HG02981 (cell line): ENCODE results near the gene TMEM114.

Source experiments
- ATAC-seq: cut with Tn5 transposase; IDR thresholded peaks from one replicate; pipeline ENCODE4 v1.9.1; 2021; ENCODE audit warnings: mild to moderate bottlenecking, moderate library complexity; ENCODE audit not compliant: unreplicated experiment

TMEM114 gene

GRCh38 chr16:8611886-8612600 lies 21.7 kb upstream of the TMEM114 start:
- ATAC-seq: no peak

- ATAC-seq: no peak
These were observed 20.8 kb upstream of the TMEM114 start for GRCh38 chr16:8611122-8611521.

GRCh38 chr16:8607214-8607613 lies 16.9 kb upstream of the TMEM114 start:
- no peak for ATAC-seq

DNA sequence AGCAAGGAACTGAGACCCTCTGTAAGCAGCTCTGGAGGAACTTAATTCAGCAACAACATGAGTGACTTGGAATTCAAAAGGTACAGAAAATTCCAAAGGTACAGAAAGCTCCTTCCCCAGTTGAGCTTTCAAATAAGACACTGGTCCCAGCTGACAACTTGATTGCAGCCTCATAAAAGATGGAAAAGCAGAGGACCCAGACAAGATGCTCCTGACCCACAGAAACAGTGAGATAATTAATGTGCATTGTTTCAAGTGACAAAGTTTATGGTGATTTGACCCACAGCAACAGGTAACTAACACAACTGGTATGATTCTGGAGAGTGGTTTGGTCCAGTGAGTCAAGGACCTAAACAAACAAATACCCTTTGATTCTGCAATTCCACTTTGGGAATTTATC lies 15.2 kb upstream of the TMEM114 start:
- no peak for ATAC-seq

DNA sequence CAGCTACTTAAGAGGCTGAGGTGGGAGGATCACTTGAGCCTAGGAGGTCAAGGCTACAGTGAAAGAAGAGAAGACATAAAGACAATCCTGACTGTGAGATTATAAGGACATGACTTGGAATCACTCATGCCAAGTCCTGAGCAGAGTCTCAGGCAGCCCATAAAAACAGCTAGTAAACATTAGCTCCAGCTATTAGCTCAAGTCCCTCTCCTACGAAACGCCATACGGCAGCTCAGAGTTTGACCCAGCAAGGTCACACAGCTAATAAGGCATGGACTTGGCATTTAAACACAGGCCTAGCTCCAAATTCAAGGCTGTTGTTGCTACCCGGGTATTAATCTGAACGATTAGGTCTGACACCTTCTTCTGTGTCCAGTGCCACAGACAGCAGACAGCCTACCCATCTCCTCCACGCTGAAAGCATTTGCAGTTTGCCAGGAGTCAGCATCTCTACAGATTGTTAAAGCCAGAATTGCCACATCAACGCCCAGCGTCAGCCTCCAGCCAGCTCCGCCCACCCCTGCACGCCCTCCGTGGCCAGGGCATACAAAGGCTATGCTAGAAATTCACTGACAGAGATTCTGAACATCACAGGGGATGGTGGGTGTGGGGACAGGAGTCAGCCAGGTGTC lies 9.9 kb upstream of the TMEM114 start:
- ATAC-seq: no peak

- no peak for ATAC-seq
These were observed 6.3 kb upstream of the TMEM114 start for GRCh38 chr16:8596581-8596980.

DNA sequence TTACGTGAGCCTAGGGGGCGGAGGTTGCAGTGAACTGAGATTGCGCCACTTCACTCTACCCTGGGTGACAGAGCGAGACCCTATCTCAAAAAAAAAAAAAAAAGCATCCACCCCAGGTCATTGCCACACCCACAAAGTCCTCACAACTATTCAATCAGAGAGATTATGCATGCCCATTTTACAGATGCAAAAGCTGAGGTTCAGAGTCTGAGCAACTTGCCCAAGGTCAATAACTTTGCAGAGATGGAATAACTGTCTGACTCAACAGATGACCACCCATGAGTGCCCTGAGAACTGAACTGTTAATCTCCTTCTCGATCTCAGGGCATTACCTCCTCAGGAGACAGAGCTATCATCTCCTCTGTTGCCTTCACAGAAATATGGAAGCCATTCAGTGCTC lies 5.5 kb upstream of the TMEM114 start:
- no peak for ATAC-seq

DNA sequence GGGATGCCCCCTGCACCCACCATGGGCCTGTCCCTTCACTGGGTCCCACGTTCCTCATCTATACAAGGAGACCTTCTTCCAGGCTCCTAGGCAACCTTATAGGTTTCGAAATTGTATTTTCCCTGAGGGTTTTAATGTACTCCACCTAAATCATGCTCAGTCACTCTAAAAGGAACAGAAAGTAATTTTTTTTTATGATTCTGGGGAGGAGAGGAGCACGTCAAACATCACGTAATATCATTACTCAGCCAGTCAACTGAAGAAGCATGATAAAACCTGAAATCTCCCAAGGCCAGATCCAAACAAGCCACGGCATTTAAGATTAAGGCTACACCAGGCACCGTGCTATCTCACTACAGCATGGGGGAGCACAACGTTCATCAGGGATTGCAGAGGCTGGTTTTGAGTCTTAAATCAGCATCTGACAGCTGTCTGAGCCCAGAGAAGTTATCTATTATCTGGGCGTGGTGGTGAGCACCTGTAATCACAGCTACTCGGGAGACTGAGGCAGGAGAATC lies 3.9 kb upstream of the TMEM114 start:
- ATAC-seq: no peak

- no peak for ATAC-seq
These were observed 1.1 kb upstream of the TMEM114 start for GRCh38 chr16:8591451-8591850.

DNA sequence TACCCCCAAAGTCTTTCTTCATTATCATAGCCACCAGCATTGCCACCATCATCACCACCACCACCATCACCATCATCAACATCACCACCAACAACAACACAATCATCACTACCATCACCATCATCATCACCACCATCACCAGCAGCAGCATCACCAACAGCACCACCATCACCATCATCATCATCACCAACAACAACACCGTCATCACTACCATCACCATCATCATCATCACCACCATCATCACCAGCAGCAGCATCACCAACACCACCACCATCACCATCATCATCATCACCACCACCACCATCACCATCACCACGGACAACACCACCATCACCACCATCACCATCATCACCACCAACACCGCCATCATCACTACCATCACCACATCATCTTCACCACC lies 500 bp upstream of the TMEM114 start:
- no peak for ATAC-seq

GRCh38 chr16:8589057-8589899 lies 1.0 kb downstream of the TMEM114 start:
- ATAC-seq: no peak

- no peak for ATAC-seq
These were observed 1.6 kb downstream of the TMEM114 start for GRCh38 chr16:8588682-8589056.

GRCh38 chr16:8587065-8587464 lies 3.2 kb downstream of the TMEM114 start:
- no peak for ATAC-seq

GRCh38 chr16:8585857-8586256 lies 4.5 kb downstream of the TMEM114 start:
- ATAC-seq: no peak

- no peak for ATAC-seq
These were observed 5.3 kb downstream of the TMEM114 start for GRCh38 chr16:8585041-8585440.

- ATAC-seq: no peak
These were observed 6.6 kb downstream of the TMEM114 start for GRCh38 chr16:8583732-8584131.

DNA sequence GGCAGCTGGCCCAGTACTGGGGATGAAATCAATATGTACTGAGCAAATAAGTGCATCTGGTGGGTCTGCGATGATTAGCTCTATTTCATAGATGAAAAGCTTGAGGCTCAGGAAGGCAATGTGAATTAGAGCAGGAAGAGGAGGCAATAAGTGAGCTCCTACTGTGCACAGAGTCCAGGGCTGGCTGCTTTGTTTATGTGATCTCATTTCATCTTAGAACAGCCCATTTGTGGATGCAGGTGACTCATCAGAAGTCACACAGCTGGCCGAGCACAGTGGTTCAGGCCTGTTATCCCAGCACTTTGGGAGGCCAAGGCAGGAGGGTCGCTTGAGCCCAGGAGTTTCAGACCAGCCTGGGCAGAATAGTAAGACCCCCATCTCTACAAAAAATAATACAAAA lies 7.1 kb downstream of the TMEM114 start:
- no peak for ATAC-seq

DNA sequence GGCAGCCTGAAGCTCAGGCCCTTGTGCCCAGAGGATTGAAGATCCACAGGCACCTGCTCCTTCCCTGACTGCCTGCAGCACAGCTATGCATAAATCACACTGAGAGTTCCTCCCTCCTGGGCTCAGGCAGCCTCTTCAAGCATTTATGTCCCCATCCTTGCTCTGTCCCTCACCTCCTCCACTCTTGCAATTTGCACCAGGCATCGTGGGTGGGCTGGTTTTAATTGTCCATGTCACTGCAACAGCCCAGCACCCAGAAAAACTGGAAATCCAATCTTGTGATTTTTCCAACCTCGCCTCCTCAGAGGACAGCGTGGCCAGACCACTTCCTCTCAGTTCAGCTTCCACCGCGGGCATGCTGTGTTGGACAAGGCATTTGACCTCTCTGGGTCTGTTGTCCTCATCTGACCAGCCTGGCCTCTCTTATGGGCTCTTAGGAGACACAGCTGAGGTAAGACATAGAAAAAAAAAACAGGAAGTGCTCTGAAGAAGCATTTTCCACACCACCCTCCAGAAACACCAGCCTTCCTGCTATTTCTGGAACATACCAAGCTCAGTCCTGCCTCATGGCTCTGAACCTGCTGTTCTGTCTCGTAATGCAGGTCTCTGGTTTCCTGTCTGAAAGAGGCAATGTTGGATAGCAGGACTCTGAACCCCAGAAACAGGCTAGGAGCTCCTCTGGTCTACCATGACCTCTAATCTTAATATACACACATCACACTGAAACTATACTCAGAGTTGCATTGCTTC lies 8.3 kb downstream of the TMEM114 start:
- ATAC-seq: no peak

- ATAC-seq: no peak
These were observed 10.8 kb downstream of the TMEM114 start for GRCh38 chr16:8579559-8579958.

- ATAC-seq: no peak
These were observed 12.5 kb downstream of the TMEM114 start for GRCh38 chr16:8577678-8578304.
